GM23248 (cell line): Measurements from ENCODE around the gene EFHD1. TPM values are rescaled to one million over a fixed set of nuclear protein-coding genes. Genes with fewer than 3 reads are reported as not detected.

ENCODE experiments used
- DNase-seq: peaks from one replicate; pipeline ENCODE4 v3.0.0-alpha.2; 2015
- H2AFZ ChIP-seq: fragments of 200-600 bp; sonication (generic); 2 replicates; pipeline ENCODE4 v1.6.1; 2016; ENCODE audit warnings: antibody characterized with exemption
- H3F3A ChIP-seq: fragments of 200-600 bp; sonication (generic); 2 replicates; pipeline ENCODE4 v1.6.1; 2016; ENCODE audit warnings: mild to moderate bottlenecking, antibody characterized with exemption, mixed run types; ENCODE audit not compliant: insufficient read depth
- H3K27ac ChIP-seq: fragments of 200-600 bp; sonication (generic); 2 replicates; pipeline ENCODE4 v1.5.1; 2016; ENCODE audit warnings: mild to moderate bottlenecking
- H3K27me3 ChIP-seq: fragments of 200-600 bp; sonication (generic); replicated peaks from 2 replicates; pipeline ENCODE4 v1.6.1; 2016; ENCODE audit warnings: mild to moderate bottlenecking; ENCODE audit not compliant: insufficient read depth
- H3K36me3 ChIP-seq: fragments of 200-600 bp; sonication (generic); 2 replicates; pipeline ENCODE4 v1.6.1; 2016; ENCODE audit warnings: low read depth, mild to moderate bottlenecking
- H3K4me1 ChIP-seq: fragments of 200-600 bp; sonication (generic); 2 replicates; pipeline ENCODE4 v1.6.1; 2016; ENCODE audit warnings: mild to moderate bottlenecking; ENCODE audit not compliant: insufficient read depth
- H3K4me2 ChIP-seq: fragments of 200-600 bp; sonication (generic); one replicate; pipeline ENCODE4 v1.6.1; 2016; ENCODE audit warnings: mild to moderate bottlenecking; ENCODE audit not compliant: unreplicated experiment
- H3K4me3 ChIP-seq: fragments of 200-600 bp; sonication (generic); 2 replicates; pipeline ENCODE4 v1.5.1; 2016; ENCODE audit warnings: mild to moderate bottlenecking
- H3K79me2 ChIP-seq: fragments of 200-600 bp; sonication (generic); 2 replicates; pipeline ENCODE4 v1.6.1; 2016; ENCODE audit warnings: mild to moderate bottlenecking; ENCODE audit not compliant: insufficient read depth
- H3K9ac ChIP-seq: fragments of 200-600 bp; sonication (generic); 2 replicates; pipeline ENCODE4 v1.6.1; 2016; ENCODE audit warnings: mild to moderate bottlenecking
- H3K9me2 ChIP-seq: fragments of 200-600 bp; sonication (generic); 2 replicates; pipeline ENCODE4 v1.6.1; 2016; ENCODE audit warnings: mixed run types, mild to moderate bottlenecking, moderate library complexity; ENCODE audit not compliant: insufficient read depth
- H3K9me3 ChIP-seq: fragments of 200-600 bp; sonication (generic); one replicate; pipeline ENCODE4 v1.6.1; 2017; ENCODE audit warnings: low read depth
- H4K20me1 ChIP-seq: fragments of 200-600 bp; sonication (generic); 2 replicates; pipeline ENCODE4 v1.6.0; 2016; ENCODE audit not compliant: insufficient read depth
- EZH2 ChIP-seq: fragments of 200-600 bp; sonication (generic); IDR thresholded peaks from 2 replicates; pipeline ENCODE4 v1.6.1; 2018; ENCODE audit warnings: antibody characterized with exemption, mild to moderate bottlenecking; ENCODE audit not compliant: insufficient read depth, poor library complexity, severe bottlenecking
- EZH2phosphoT487 ChIP-seq: fragments of 200-600 bp; sonication (generic); IDR thresholded peaks from 2 replicates; pipeline ENCODE4 v1.6.1; 2018; ENCODE audit warnings: antibody characterized with exemption, moderate library complexity, mild to moderate bottlenecking, low read depth; ENCODE audit not compliant: insufficient read depth
- WGBS, 2 experiments: methylation state at CpG; one replicate each; pipeline ENCODE4 v1.1.6; 2015 to 2017; ENCODE audit warnings: low lambda C conversion rate in 2 of 2, low coverage in 1 of 2; ENCODE audit errors: missing lambda C conversion rate in 2 of 2; 5-methylcytosine and 5-hydroxymethylcytosine counted together
- in situ Hi-C: fragments of 300-500 bp; cut with MboI; formaldehyde crosslinking; loops from 2 replicates; pipeline ENCODE4 v1.15.0; 2020
- polyA plus RNA-seq: library from polyadenylated mRNA; unstranded; fragments of >200 nt; fragmentation: Nextera tagmentation; extraction: Ambion mirVana; gene quantifications from 2 replicates; pipeline ENCODE4 v1.2.1, GENCODE V29; 2016
- total RNA-seq: library from RNA; depleted of rRNA; stranded (reverse); fragments of >200 nt; shearing (Covaris generic); gene quantifications from 2 replicates; pipeline ENCODE4 v1.2.3, GENCODE V29; 2014

EFHD1 gene
- total and polyA plus RNA-seq, 2 experiments from 2014 or later = not detected

- no peak overlapping the region for H3K4me3 ChIP-seq
- H3F3A ChIP-seq = no peaks in the 10 kb centered on the region
- no peaks in the 10 kb centered on the region for H3K9me2 ChIP-seq
- no peak for DNase-seq
- H2AFZ ChIP-seq = no peak overlapping the region
- no peak overlapping the region for H3K27ac ChIP-seq
- H3K36me3 ChIP-seq = no peaks in the 10 kb centered on the region
- H4K20me1 ChIP-seq = no peaks in the 10 kb centered on the region
- no peak overlapping the region for H3K9ac ChIP-seq
- WGBS, 2 experiments = 38 to 39% methylated on average over 3 of the region's 3 CpGs
- H3K4me1 ChIP-seq = no peaks in the 10 kb centered on the region
- H3K4me2 ChIP-seq = no peak overlapping the region
- no peaks in the 10 kb centered on the region for H3K79me2 ChIP-seq
- H3K9me3 ChIP-seq = no peaks in the 10 kb centered on the region
- in situ Hi-C loops = no loop called here
- H3K27me3 ChIP-seq = peaks cover 13% of the 10 kb centered on the region
- TF ChIP-seq EZH2phosphoT487 (no peak), EZH2 (no peak)
Observed at GRCh38 chr2:232643147-232643425, 9.7 kb downstream of the EFHD1 start.

- H3K4me2 ChIP-seq = no peak overlapping the region
- H4K20me1 ChIP-seq = no peaks in the 10 kb centered on the region
- no peaks in the 10 kb centered on the region for H3K9me2 ChIP-seq
- H2AFZ ChIP-seq = no peak overlapping the region
- H3K9ac ChIP-seq = no peak overlapping the region
- in situ Hi-C loops = no loop called here
- H3K27me3 ChIP-seq = peaks cover 8% of the 10 kb centered on the region
- H3K79me2 ChIP-seq = no peaks in the 10 kb centered on the region
- H3K4me3 ChIP-seq = no peak overlapping the region
- 63% methylated on average over 8 of the region's 8 CpGs for WGBS, 2 experiments
- H3K36me3 ChIP-seq = no peaks in the 10 kb centered on the region
- no peaks in the 10 kb centered on the region for H3K4me1 ChIP-seq
- no peaks in the 10 kb centered on the region for H3F3A ChIP-seq
- no peak overlapping the region for H3K27ac ChIP-seq
- no peaks in the 10 kb centered on the region for H3K9me3 ChIP-seq
- no peak for TF ChIP-seq EZH2phosphoT487
- no peak for TF ChIP-seq EZH2
- no peak for DNase-seq
Observed at GRCh38 chr2:232643813-232644347, 10.5 kb downstream of the EFHD1 start.

GRCh38 chr2:232645061-232645460, 11.7 kb downstream of the EFHD1 start:
- in situ Hi-C loops = no loop called here

GRCh38 chr2:232646726-232647125, 13.3 kb downstream of the EFHD1 start:
- H4K20me1 ChIP-seq = no peaks in the 10 kb centered on the region
- no peak overlapping the region for H3K27ac ChIP-seq
- H3K4me1 ChIP-seq = no peaks in the 10 kb centered on the region
- no peak overlapping the region for H3K9ac ChIP-seq
- no peaks in the 10 kb centered on the region for H3K36me3 ChIP-seq
- H3F3A ChIP-seq = no peaks in the 10 kb centered on the region
- H3K4me3 ChIP-seq = no peak overlapping the region
- H3K9me3 ChIP-seq = no peaks in the 10 kb centered on the region
- H3K79me2 ChIP-seq = no peaks in the 10 kb centered on the region
- 52 to 64% methylated on average over 6 of the region's 6 CpGs for WGBS, 2 experiments
- TF ChIP-seq EZH2phosphoT487 (no peak), EZH2 (no peak)
- H3K4me2 ChIP-seq = no peak overlapping the region
- in situ Hi-C loops = no loop called here
- no peak overlapping the region for H2AFZ ChIP-seq
- 0 out of 2 replicates have a peak, but pooled peaks cover 3% of the 10 kb centered on the region for H3K27me3 ChIP-seq
- H3K9me2 ChIP-seq = no peaks in the 10 kb centered on the region
- DNase-seq = no peak

More at GRCh38 chr2:232645061-232645460, 11.7 kb downstream of the EFHD1 start:
- DNase-seq = no peak
- no peaks in the 10 kb centered on the region; the same call in 1 of the 2 replicates for H3K27me3 ChIP-seq
- no peak overlapping the region for H2AFZ ChIP-seq
- H3K36me3 ChIP-seq = no peaks in the 10 kb centered on the region
- H3K9me3 ChIP-seq = no peaks in the 10 kb centered on the region
- H3K27ac ChIP-seq = no peak overlapping the region
- no peaks in the 10 kb centered on the region for H3K9me2 ChIP-seq
- H3K79me2 ChIP-seq = no peaks in the 10 kb centered on the region
- no peak overlapping the region for H3K4me3 ChIP-seq
- no peak overlapping the region for H3K9ac ChIP-seq
- H3K4me1 ChIP-seq = no peaks in the 10 kb centered on the region
- no peaks in the 10 kb centered on the region for H4K20me1 ChIP-seq
- no peaks in the 10 kb centered on the region for H3F3A ChIP-seq
- TF ChIP-seq EZH2phosphoT487 (no peak), EZH2 (no peak)
- no peak overlapping the region for H3K4me2 ChIP-seq
- WGBS, 2 experiments = 63 to 79% methylated on average over 6 of the region's 6 CpGs

GRCh38 chr2:232647261-232647660, 13.9 kb downstream of the EFHD1 start:
- Histone ChIP-seq H3K27me3 (0 out of 2 replicates have a peak, but pooled peaks cover 3% of the 10 kb centered on the region), H3F3A (no peaks in the 10 kb centered on the region), H3K9me2 (no peaks in the 10 kb centered on the region), H3K4me1 (no peaks in the 10 kb centered on the region), H3K9ac (no peak overlapping the region), H3K4me3 (no peak overlapping the region), H4K20me1 (no peaks in the 10 kb centered on the region), H3K4me2 (no peak overlapping the region), H3K27ac (no peak overlapping the region), H3K9me3 (no peaks in the 10 kb centered on the region), H3K79me2 (no peaks in the 10 kb centered on the region), H2AFZ (no peak overlapping the region), H3K36me3 (no peaks in the 10 kb centered on the region)
- DNase-seq = no peak
- TF ChIP-seq EZH2 (no peak), EZH2phosphoT487 (no peak)
- in situ Hi-C loops = no loop called here
- 64 to 70% methylated on average over 8 of the region's 8 CpGs for WGBS, 2 experiments
